B cell (primary cell): ENCODE measurements around the gene ZFP3. TPM values are rescaled to one million over a fixed set of nuclear protein-coding genes. Genes with fewer than 3 reads are reported as not detected.

Experiments used
- ATAC-seq: fragments of 200-7000 bp; cut with Tn5 transposase; one replicate; pipeline ENCODE4 v1.10.0; 2021; ENCODE audit warnings: low read depth, mild to moderate bottlenecking, moderate number of reproducible peaks, moderate library complexity
- CTCF ChIA-PET: fragments of 350-600 bp; sonication (Branson Sonifier 250); formaldehyde crosslinking; loops from one replicate; lab custom pipeline; 2021; ENCODE audit warnings: antibody characterized with exemption, inconsistent platforms; lab: Charles Lee
- POLR2A ChIA-PET: fragments of 350-600 bp; sonication (Branson Sonifier 250); formaldehyde crosslinking; loops from one replicate; lab custom pipeline; 2021; ENCODE audit warnings: antibody characterized with exemption; lab: Charles Lee
- DNase-seq: peaks from one replicate; pipeline ENCODE4 v3.0.0; 2013
- H2AFZ ChIP-seq: 2 replicates; pipeline ENCODE4 v1.6.1; 2012; ENCODE audit warnings: mild to moderate bottlenecking, low read depth, low read length; ENCODE audit not compliant: insufficient read depth, poor library complexity, severe bottlenecking
- H3K27ac ChIP-seq, 2 donors: 1 replicate in 1 of 2; 2 replicates in 1 of 2; pipeline ENCODE4 v1.5.1; 2012 to 2013; ENCODE audit warnings: low read length in 2 of 2, mild to moderate bottlenecking in 2 of 2, moderate library complexity in 1 of 2
- H3K27me3 ChIP-seq, 4 experiments: fragments of 200-600 bp in 1 of 4; sonication (generic) in 1 of 4; replicated peaks in 1 of 4; 1 replicate in 2 of 4; 2 replicates in 2 of 4; pipeline versions ENCODE4 v1.6.1 to v1.7.0; 2013 to 2016; ENCODE audit warnings: low read length in 3 of 4, mild to moderate bottlenecking in 2 of 4, mixed read lengths in 1 of 4, moderate library complexity in 1 of 4; ENCODE audit not compliant: insufficient read depth in 4 of 4, control insufficient read depth in 3 of 4; ENCODE audit errors: control extremely low read depth in 1 of 4
- H3K36me3 ChIP-seq, 2 experiments: replicated peaks in 1 of 2; 1 replicate in 1 of 2; 2 replicates in 1 of 2; pipeline versions ENCODE4 v1.6.1 to v1.7.1; 2013; ENCODE audit warnings: low read length in 1 of 2; ENCODE audit not compliant: insufficient read depth in 2 of 2, control insufficient read depth in 1 of 2; ENCODE audit errors: control extremely low read depth in 1 of 2, extremely low read depth in 1 of 2
- H3K4me1 ChIP-seq, 2 donors: fragments of 200-600 bp in 1 of 2; sonication (generic) in 1 of 2; 1 replicate in 1 of 2; 2 replicates in 1 of 2; pipeline versions ENCODE4 v1.5.1 to v1.6.1; 2013 to 2017; ENCODE audit warnings: low read length in 2 of 2; ENCODE audit not compliant: control insufficient read depth in 2 of 2, insufficient read depth in 2 of 2
- H3K4me2 ChIP-seq: replicated peaks from 2 replicates; pipeline ENCODE3; 2012; ENCODE audit warnings: mild to moderate bottlenecking, low read depth, low read length; ENCODE audit not compliant: poor library complexity, severe bottlenecking
- H3K4me3 ChIP-seq, 5 experiments: fragments of 200-600 bp in 1 of 5; sonication (generic) in 1 of 5; 1 replicate in 3 of 5; 2 replicates in 2 of 5; pipeline versions ENCODE4 v1.5.1 to v1.7.0; 2011 to 2016; ENCODE audit warnings: low read length in 4 of 5, mild to moderate bottlenecking in 4 of 5, low read depth in 2 of 5, control low read depth in 1 of 5, moderate library complexity in 1 of 5; ENCODE audit not compliant: insufficient read depth in 1 of 5; ENCODE audit errors: control extremely low read depth in 1 of 5, extremely low read depth in 1 of 5
- H3K79me2 ChIP-seq: fragments of 200-600 bp; sonication (generic); one replicate; pipeline ENCODE4 v1.6.0; 2016; ENCODE audit warnings: low read length; ENCODE audit not compliant: control insufficient read depth, insufficient read depth
- H3K9ac ChIP-seq: fragments of 200-600 bp; sonication (generic); 2 replicates; pipeline ENCODE4 v1.6.1; 2017; ENCODE audit warnings: mild to moderate bottlenecking, low read length, moderate library complexity
- H3K9me3 ChIP-seq, 3 donors: one replicate each; pipeline versions ENCODE4 v1.6.1 to v1.7.1; 2013; ENCODE audit warnings: low read length in 2 of 3; ENCODE audit not compliant: control insufficient read depth in 2 of 3, insufficient read depth in 1 of 3; ENCODE audit errors: control extremely low read depth in 1 of 3
- H4K20me1 ChIP-seq: 2 replicates; pipeline ENCODE4 v1.6.0; 2012; ENCODE audit warnings: mild to moderate bottlenecking, low read length; ENCODE audit not compliant: insufficient read depth, control insufficient read depth, poor library complexity, severe bottlenecking
- H3K27ac Mint-ChIP-seq: one replicate; pipeline ENCODE4 v1.8.0; 2021; ENCODE audit warnings: mixed read lengths
- H3K27me3 Mint-ChIP-seq: one replicate; pipeline ENCODE4 v1.8.0; 2021; ENCODE audit warnings: mixed read lengths
- H3K4me1 Mint-ChIP-seq: one replicate; pipeline ENCODE4 v1.8.0; 2021; ENCODE audit warnings: mixed read lengths
- H3K4me3 Mint-ChIP-seq: one replicate; pipeline ENCODE4 v1.8.0; 2021; ENCODE audit warnings: mixed read lengths
- H3K9me3 Mint-ChIP-seq: one replicate; pipeline ENCODE4 v1.8.0; 2022; ENCODE audit warnings: mixed read lengths; ENCODE audit not compliant: insufficient read depth
- EZH2 ChIP-seq: IDR thresholded peaks from 2 replicates; pipeline ENCODE4 v1.6.1; 2012; ENCODE audit warnings: borderline replicate concordance, low read depth, mild to moderate bottlenecking, moderate library complexity, low read length; ENCODE audit not compliant: insufficient read depth, poor library complexity, severe bottlenecking
- whole genome bisulfite sequencing: methylation state at CpG from one replicate; pipeline ENCODE4 v1.1.5; 2013; ENCODE audit warnings: missing lambda C conversion rate; ENCODE audit not compliant: insufficient coverage; 5-methylcytosine and 5-hydroxymethylcytosine counted together
- intact Hi-C: fragments of 100-400 bp; cut with micrococcal nuclease; formaldehyde crosslinking; loops from one replicate; pipeline ENCODE4 v1.10.0; 2022
- polyA plus RNA-seq: library from polyadenylated mRNA; depleted of rRNA; stranded (reverse); fragments of >200 nt; gene quantifications from 2 replicates; pipeline ENCODE4 v1.2.3, GENCODE V29; 2012
- total RNA-seq, 2 donors: library from RNA; stranded (reverse); fragments of 120-200 nt in 1 of 2; gene quantifications; 1 replicate in 1 of 2; 2 replicates in 1 of 2; pipeline versions ENCODE4 v1.2.3 to v1.2.4, GENCODE V29; 2013 to 2022
- TF ChIP-seq, protein P1 (sequence below): fragments of 200-600 bp; IDR thresholded peaks from one replicate; pipeline ENCODE4 v1.8.0; 2022; ENCODE audit warnings: antibody characterized with exemption, mild to moderate bottlenecking

The ZFP3 gene
- total and polyA plus RNA-seq, 2 donors (not counting 1 experiment from before 2014, with no cell fraction given): 5.1 to 15.8 TPM

DNA sequence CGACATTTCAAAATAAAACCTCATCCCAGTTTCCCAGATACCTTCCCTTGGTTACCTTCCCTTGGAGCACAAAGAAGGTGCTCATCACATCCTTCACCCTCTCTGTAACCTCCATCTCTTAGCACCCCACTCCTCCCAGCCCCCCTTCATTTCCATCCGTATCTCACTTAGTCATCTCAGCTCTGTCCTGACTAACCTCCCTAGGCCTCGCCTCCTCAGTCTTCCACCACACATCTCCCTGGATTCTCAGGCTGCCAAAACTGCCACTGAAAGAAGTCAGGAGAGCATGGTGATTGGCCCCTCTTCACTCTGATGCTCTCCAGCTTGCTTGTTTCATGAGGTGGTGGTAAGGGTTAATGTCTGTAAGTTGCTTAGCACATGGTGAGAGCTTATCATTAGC lies 2.3 kb downstream of the ZFP3 start:
- no peak overlapping the region for H3K9ac ChIP-seq
- ChIA-PET POLR2A (interaction anchor here (0.7 to 1.1 kb wide), 2 partner anchors 12 to 31 kb away, joined by 4 to 5 read pairs; no protein-coding TSS in a partner anchor), CTCF (interaction anchor here (1.1 to 3.4 kb wide), 2 partner anchors 16 to 359 kb away, joined by 3 to 12 read pairs; partner anchors contain the start of gene C1QBP)
- no peak overlapping the region for H2AFZ ChIP-seq
- intact Hi-C loops: no loop called here
- no peaks in the 10 kb centered on the region for H3K27me3 Mint-ChIP-seq
- peaks cover 0 to 7% of the 10 kb centered on the region in 2 experiments for H3K36me3 ChIP-seq
- no peak for DNase-seq
- H3K79me2 ChIP-seq: peaks cover 55% of the 10 kb centered on the region
- H3K4me3 Mint-ChIP-seq: no peak overlapping the region
- no peak for TF ChIP-seq EZH2
- TF ChIP-seq, protein P1, sequence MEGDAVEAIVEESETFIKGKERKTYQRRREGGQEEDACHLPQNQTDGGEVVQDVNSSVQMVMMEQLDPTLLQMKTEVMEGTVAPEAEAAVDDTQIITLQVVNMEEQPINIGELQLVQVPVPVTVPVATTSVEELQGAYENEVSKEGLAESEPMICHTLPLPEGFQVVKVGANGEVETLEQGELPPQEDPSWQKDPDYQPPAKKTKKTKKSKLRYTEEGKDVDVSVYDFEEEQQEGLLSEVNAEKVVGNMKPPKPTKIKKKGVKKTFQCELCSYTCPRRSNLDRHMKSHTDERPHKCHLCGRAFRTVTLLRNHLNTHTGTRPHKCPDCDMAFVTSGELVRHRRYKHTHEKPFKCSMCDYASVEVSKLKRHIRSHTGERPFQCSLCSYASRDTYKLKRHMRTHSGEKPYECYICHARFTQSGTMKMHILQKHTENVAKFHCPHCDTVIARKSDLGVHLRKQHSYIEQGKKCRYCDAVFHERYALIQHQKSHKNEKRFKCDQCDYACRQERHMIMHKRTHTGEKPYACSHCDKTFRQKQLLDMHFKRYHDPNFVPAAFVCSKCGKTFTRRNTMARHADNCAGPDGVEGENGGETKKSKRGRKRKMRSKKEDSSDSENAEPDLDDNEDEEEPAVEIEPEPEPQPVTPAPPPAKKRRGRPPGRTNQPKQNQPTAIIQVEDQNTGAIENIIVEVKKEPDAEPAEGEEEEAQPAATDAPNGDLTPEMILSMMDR: no peak
- no peaks in the 10 kb centered on the region for H4K20me1 ChIP-seq
- H3K4me2 ChIP-seq: no peak overlapping the region
- H3K27ac Mint-ChIP-seq: no peak overlapping the region
- WGBS: 100% methylated on average over 2 of the region's 3 CpGs
- H3K27ac ChIP-seq: no peak overlapping the region
- peaks cover 7% of the 10 kb centered on the region for H3K9me3 Mint-ChIP-seq
- H3K4me1 ChIP-seq: peaks cover 8 to 21% of the 10 kb centered on the region in 2 donors
- no peak for ATAC-seq
- peaks cover 2 to 28% (median 6%) of the 10 kb centered on the region in 3 donors for H3K9me3 ChIP-seq
- H3K27me3 ChIP-seq: no peaks in the 10 kb centered on the region
- peaks cover 32% of the 10 kb centered on the region for H3K4me1 Mint-ChIP-seq
- no peak overlapping the region for H3K4me3 ChIP-seq

DNA sequence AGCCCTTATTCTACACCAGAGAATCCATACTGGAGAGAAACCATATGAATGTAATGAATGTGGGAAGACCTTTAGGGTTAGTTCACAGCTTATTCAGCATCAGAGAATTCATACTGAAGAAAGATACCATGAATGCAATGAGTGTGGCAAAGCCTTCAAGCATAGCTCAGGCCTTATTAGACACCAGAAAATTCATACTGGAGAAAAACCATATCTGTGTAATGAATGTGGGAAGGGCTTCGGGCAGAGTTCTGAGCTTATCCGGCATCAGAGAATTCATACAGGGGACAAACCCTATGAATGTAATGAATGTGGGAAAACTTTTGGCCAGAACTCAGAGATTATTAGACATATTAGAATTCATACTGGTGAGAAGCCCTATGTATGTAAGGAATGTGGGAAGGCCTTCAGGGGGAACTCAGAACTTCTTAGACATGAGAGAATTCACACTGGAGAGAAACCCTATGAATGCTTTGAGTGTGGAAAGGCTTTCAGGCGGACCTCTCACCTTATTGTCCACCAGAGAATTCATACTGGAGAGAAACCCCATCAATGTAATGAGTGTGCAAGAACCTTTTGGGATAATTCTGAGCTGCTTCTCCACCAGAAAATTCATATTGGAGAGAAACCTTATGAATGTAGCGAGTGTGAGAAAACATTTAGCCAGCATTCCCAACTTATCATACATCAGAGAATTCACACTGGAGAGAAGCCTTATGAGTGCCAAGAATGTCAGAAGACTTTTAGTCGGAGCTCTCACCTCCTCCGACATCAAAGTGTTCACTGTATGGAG lies 14.1 kb downstream of the ZFP3 start:
- no peak for ATAC-seq
- no peak overlapping the region for H3K27ac Mint-ChIP-seq
- Histone ChIP-seq H4K20me1 (no peaks in the 10 kb centered on the region), H3K27me3 (peaks cover 0 to 2% (median 0%) of the 10 kb centered on the region in 4 experiments), H3K27ac (no peak overlapping the region), H3K36me3 (peaks cover 3 to 48% of the 10 kb centered on the region in 2 experiments), H2AFZ (no peak overlapping the region), H3K4me3 (no peak overlapping the region), H3K9ac (no peak overlapping the region), H3K4me1 (peaks cover 4 to 12% of the 10 kb centered on the region in 2 donors), H3K79me2 (peaks cover 27% of the 10 kb centered on the region), H3K4me2 (no peak overlapping the region), H3K9me3 (peaks cover 15 to 90% (median 57%) of the 10 kb centered on the region in 3 donors)
- intact Hi-C loops: no loop called here
- no peak for TF ChIP-seq EZH2
- TF ChIP-seq, protein P1: no peak
- no CpG with 5 or more reads among the region's 6 CpGs for WGBS
- peaks cover 11% of the 10 kb centered on the region for H3K4me1 Mint-ChIP-seq
- ChIA-PET CTCF (interaction anchor here (0.7 to 1.1 kb wide), 2 partner anchors 106 to 403 kb away, joined by 3 to 4 read pairs; no protein-coding TSS in a partner anchor), POLR2A (interaction anchor here (0.5 to 0.9 kb wide), 2 partner anchors 12 to 948 kb away, joined by 4 read pairs; no protein-coding TSS in a partner anchor)
- DNase-seq: no peak
- peaks cover 22% of the 10 kb centered on the region for H3K9me3 Mint-ChIP-seq
- no peak overlapping the region for H3K4me3 Mint-ChIP-seq
- H3K27me3 Mint-ChIP-seq: no peaks in the 10 kb centered on the region
